Islet precursor cell (in vitro differentiated cells): Measurements from ENCODE around the gene PSMB2.
A peak's percentile ranks its signal among the peaks of the same experiment; 100 is the strongest.

Experiments
- DNase-seq: peaks from one replicate; pipeline ENCODE4 v3.0.0-alpha.2; 2018

PSMB2 gene

DNA sequence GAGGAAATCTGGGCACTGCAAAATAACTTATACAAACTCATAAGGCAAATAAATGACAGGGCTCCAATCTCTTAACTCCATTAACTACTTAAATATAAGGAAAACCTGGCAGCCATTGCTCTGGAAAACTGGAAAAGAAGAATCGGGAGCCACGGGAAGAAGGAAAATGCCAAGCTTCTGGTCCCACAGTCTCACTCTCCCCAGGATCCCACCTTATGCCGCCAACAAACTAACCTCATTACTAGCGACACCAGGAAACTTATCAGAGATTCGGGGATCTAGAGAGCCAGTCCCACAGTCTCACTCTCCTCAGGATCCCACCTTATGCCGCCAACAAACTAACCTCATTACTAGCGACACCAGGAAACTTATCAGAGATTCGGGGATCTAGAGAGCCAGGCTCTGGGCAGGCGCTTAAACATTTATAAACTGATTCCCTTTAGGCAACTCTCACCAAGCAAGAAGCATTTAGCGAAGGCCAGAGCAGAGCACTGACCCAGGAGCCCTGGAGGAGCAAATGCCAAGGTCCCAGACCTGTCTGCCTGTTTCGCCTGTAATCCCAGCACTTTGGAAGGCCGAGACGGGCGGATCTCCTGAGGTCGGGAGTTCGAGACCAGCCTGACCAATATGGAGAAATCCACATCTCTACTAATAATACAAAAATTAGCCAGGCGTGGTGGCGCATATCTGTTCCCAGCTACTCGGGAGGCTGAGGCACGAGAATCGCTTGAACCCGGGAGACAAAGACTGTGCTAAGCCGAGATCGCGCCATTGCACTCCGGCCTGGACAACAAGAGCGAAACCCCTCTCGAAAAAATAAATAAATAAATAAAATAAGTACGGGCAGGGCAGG is 720 bp downstream of the PSMB2 start:
- no peak for DNase-seq

DNA sequence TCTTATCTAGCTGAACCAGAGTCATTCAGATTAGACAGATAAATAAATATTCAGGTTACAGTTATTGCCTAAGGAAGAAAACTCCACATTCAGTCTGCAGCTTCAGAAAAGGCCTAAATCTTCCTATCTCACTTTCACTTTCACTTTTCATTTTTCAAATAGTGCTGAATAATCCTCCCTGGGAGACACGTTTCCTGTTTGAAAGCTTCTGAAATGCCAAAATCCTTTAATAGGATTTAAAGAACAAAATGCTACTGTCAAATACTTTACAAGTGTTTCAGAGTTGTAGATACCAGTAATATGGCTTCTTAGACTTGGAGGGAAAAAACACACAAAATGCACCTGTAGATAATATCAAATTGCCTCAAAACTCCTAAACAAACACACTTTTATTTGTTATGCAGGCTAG is 3.9 kb downstream of the PSMB2 start:
- no peak for DNase-seq

DNA sequence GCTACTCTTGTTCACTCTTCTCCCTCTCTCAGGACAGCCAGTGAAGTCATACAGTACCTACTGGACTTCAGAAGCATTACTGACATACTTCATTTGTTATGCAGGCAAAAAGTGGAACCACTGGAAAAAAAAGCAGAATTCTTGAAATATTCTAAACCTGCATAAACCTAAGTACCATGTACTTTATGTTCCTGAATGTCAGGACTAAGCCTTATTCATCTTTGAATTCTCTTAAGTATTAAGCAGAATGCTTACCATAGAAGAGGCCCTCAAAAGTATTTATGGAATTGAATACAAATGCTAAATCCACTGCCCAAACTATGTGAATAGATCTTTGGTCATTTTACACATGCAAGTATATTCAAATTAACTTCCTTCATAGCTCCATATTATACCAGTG is 7.8 kb downstream of the PSMB2 start:
- DNase-seq = no peak

DNA sequence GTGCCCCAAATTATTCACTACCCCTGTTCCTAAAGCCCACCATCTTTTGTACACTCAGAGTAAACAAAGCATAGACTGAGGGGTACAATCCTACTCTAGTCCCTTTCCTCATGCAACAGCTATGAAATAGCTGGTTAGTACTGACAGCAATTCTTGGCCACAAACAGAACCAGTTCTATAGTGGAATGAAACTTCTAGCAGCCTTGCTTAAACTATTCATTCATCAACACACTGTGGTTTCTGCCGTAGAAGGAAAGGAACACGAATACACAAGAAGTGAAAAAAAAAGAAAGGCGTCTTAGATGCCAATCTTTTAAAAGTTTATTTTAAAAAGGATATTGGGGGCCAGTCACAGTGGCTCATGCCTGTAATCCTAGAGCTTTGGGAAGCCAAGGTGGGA is 9.9 kb downstream of the PSMB2 start:
- no peak for DNase-seq

DNA sequence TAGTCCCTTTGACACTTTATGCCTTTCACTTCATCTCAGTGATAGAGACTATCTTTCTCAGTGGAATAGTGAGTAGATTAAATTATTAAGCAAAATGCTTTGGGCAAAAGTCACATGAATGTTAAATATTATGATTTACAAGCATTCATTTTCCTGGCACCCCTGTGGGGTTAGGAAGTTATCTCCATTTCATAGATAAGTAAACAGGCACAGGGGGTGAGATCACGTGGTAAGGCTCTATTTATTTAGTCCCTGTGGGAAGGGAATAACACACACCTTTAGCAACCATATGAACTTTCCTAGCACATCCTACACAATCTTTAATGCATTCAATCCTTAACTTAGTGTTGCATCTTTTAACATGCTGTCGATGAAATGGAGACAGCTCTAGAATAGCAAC is 12.3 kb downstream of the PSMB2 start:
- no peak for DNase-seq

DNA sequence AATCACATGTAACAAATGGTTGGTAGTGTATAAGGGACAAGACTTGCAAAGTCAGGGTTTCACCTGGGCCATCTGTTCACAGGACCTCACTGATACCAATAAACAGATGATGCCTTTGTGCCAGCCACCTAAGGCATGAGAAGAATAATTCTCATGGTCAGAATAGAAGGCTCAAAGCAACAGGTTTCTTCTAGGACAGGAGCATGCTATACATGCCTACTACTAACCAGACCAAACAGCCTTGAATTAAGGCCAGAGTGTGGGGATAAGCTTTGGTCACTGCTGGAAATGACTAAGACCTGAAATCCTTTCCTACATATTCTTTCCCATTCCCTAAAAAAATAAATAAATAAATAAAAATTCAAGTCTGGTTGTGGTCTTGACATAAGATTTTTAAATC is 17.5 kb downstream of the PSMB2 start:
- no peak for DNase-seq

DNA sequence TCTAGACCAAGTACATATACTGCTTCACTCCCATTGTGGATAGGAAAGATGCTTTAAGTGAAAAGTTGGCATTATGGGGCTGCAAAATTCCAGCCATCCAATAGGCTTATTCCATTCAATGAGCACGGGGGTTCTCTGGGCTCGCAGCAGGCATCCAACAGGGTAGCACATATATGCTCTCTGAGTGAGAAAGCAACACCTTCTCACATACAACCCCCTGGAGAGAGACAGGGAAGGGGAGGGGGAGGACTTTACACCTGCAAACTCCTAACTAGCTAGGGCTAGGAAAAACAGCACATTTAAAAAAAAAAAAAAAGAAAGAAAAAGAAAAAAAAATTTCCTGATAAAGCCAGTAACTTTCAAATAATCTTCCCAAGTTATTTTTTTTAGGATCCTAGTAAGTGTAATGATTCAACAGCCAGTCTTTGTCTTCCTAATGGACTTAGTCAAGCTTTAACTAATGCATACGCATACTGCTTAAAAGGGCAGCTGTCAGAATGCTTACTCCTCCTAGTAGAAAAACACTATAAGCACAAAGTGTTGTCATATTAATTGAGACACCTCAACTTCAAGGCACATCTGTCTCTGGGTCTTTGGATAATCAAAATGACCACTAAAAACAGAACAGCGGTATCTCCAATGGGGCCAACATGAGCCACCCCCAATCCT is 18.7 kb downstream of the PSMB2 start:
- DNase-seq = no peak

DNA sequence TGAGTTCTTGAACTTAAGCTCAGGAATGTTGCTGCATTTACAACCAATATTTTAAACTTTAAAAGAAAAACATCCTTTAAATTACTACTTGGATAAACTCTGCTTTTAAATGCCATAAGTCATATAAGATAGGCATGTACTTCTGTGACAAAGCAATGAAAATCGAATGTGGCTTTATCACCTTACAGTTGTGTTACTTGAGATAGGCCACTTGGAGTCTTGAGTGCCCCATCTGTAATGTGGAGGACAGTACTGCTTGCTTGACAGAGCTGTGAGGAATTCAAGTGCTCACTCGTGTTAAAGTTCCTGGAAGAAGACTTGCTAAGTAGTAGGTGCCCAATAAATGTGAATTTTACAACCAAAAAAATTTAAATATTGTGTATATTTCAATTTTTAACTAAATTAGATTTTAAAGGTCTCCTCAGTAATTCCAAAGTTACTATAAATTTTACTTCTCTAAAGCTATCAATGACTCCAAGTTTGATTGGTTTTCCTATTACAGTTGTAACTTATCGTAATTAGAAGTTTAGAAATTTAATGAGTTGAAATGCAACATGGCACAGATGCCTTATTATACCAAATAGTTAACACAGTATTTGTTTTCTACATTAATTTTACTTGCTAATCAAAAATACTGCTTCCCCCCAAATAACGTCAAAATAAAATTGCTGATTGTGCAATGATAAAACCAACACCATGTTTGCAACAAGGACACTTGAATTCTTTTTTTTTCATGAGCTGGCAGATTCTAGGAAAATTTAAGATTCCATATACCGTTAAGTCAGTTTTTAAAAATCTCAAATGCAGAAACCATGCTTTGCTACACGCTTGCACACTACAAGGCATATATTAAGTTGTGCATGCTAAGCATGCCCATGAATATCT is 21.8 kb downstream of the PSMB2 start:
- no peak for DNase-seq

DNA sequence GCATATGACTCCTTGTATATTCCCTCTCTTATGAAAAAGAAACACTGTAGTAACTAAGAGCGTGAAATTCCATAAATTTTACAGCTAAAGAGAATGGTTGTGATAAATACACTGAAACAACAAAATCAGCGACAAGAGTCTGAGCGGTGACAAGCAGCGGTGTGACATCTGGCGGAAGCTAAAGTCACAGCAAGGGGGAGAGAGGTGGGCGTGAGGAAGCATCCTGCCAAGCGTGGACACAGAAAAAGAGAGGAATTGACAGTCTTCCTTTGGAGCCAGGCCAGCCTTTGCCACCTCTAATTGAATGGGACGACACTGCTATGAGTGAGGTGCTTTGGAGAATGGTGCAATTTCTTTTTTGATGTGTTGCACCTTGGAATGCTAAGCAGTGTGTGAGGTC is 25.9 kb downstream of the PSMB2 start:
- no peak for DNase-seq

DNA sequence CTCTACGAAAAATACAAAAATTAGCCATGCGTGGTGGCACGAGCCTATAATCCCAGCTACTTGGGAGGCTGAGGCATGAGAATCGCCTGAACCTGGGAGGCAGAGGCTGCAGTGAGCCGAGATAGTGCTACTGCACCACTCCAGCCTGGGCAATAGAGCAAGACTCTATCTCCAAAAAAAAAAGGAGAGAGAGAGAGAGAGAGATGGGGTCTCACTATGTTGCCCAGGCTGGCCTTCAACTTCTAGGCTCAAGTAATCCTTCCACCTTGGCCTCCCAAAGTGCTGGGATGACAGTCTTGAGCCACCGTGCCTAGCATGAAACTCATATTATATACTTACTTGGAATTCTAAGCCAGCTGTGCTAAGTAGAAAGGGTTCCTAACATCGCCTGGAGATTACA is 29.7 kb downstream of the PSMB2 start:
- no peak for DNase-seq

DNA sequence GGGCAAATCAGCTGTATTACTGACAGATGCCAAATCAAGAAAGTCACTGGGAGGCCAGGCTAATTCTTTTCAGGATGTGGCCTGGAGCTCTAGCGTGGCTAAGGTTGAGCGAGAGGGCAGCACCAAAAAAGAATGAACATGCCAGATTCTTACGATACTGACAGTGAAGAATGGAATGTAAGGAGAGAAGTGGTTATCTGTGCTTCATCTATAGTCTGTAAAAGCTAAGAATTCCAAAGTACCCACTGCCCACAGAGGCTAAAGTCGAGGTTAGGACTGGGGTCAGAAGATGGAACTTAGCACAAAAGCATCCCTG is 35.5 kb downstream of the PSMB2 start:
- DNase-seq = peak; percentile 90

DNA sequence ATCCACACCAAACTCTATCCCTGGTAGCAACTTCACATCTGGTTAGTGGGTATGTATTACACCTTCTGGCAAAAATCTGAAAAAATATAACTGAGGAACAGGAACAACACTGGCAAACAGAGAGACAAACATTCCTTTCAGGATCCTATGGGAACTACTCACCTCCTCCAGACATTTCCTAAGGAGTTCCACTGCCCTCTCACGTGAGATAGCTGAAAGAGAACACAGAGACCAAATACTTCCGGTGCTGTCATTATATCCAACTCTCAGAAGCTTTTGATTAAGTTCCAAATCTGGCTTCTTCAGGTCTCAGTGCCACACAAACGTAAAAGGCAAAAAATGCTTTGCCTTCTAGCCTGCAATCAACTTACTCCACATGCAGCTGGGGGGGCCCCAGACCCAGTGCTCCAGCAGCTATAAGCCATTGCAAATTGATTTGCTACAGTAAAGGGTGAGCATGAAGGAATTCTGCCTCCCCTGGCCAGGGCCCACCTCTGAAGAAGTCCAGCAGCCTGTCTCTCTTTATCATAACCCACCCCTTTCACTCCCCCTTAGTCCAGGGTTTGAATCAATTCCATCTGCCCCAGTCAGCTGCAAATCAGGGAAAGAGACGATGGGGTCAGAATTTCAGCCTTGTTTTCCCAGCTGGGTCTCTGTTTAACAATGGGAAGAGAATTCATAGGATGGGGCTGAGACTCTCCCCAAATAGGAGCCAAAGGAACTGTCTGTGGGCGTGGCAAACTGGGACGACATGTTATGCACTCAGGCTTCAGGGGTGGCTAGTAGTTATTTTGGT is 36.1 kb downstream of the PSMB2 start:
- DNase-seq = no peak

DNA sequence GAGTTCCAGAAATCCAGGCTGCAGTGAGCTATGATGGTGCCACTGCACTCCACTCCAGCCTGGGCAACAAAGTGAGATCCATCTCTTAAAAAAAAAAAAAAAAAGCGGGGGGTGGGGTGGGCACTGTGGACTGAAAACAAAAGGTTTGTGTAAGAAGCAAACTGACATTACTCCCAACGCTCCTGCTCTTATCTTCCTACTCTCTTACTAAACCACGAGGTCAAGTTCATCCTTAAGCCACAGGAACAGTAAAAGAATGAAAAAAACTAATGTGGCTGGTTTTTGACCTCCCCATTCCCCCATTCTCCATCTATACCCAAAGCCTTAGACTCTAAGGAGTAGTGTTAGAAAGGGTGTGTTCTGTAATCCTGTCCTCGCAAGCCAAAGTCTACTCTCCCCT is 37.4 kb downstream of the PSMB2 start:
- DNase-seq = no peak

DNA sequence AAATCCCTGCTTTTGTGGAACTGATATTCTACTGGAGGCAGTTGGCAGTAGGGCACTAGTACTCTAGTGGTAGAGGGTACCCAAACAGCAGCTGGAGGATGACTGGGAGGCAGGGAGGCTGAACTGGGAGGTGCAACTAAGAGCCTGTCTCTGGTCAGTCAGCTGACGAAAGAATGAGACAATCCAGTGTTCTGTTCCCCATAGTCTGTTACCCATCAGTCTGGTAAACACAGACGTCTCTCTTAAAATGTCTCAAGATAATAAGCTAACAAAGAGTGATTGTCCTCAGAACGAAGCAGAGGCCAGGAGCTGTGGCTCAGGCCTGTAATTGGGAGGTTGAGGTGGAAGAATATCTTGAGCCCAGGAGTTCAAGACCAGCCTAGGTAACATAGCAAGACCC is 37.9 kb downstream of the PSMB2 start:
- peak; percentile 89 for DNase-seq

DNA sequence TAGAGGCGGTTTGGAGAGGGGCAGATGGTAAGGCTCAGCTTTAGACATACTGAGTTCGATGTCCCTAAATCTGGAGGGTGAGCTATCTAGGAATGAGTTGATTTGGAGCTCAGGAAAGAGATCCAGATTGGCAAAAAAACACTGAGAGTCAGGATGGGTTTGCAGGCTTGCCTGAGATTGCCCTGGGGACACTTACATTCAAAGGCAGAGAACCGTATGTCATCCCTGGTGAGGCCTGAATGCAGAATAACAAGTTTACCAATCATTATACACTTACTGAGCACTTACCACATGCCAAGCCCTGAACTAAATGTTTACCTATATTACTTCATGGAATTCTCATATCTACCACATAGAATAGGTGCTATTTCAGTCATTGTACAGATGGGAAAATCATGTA is 40.7 kb downstream of the PSMB2 start:
- DNase-seq = peak; percentile 72

DNA sequence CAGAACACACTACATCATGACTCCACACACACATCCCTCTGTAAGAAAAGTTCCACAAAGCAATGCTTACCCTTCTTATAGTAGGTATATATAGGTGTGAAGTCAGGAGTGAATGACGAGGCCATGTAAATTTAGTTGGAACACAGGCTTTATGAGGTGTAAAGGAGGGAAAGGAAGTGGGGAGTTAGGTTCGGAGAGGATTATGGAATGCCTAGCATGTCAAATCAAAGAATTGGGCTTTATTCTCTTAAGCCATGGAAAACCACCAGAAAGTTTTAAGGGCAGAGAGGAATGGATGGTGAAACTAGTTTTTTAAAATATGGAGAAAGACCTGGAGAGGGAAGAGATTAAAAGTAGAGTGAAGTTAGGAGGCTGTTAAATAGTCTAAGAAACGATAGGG is 41.9 kb downstream of the PSMB2 start:
- DNase-seq = no peak

DNA sequence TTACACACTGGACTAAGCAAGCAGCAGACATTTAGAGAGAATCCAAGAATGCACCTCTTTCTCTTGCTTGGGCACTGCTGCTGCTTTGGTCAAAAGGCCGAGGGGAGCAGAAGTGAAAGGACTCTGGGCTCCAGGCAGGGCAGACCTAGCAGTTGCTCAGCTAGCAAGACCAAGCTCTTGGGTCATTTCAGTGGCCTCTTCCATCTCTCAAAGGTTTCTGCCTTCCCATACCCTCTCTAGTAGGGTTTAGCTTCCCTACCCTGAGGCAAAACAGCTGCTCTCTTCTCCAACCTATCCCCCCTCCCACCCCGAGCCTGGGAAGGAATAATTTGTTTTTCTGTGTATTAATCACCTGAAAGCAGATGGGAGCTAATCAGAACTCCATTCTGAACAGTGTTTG is 42.4 kb downstream of the PSMB2 start:
- DNase-seq = peak; percentile 68

DNA sequence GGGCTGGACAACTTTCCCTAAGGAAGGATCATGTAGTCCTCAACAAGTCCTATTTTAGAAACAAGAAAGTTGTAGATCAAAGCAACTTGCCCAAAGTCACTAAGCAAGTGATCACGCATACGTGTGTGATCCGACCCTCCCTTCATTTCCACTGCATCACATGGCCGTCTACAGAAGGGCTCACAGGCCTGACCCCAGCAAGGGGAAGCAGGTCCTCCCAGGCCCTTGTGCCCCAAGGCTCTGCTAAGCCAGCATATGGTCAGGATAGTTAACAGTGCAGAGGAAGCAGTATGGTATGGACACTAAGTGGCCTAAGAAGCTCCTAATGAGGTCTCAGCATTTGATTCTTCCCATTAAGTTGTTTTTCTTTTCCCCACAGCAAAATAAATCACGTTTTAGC is 43.5 kb downstream of the PSMB2 start:
- DNase-seq = peak; percentile 67

DNA sequence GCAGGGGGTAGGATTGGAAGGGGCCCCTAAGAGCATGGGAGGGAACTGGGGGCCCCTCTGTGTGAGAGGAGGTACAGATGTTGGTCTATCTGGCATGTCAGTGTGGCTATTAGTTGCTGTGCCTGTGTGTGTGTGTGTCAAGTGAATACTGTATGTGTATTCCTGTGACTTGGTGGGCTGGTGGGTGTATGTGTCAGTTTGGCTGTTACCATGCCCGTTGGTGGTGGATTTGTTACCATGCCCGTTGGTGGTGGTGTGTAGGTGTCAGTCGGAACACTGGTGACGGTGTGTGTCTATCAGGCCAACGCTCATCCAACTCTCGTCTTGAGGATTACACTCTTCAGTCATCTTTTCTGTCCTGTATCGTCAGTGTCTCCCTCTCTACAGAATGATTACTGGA is 45.6 kb downstream of the PSMB2 start:
- DNase-seq = no peak

DNA sequence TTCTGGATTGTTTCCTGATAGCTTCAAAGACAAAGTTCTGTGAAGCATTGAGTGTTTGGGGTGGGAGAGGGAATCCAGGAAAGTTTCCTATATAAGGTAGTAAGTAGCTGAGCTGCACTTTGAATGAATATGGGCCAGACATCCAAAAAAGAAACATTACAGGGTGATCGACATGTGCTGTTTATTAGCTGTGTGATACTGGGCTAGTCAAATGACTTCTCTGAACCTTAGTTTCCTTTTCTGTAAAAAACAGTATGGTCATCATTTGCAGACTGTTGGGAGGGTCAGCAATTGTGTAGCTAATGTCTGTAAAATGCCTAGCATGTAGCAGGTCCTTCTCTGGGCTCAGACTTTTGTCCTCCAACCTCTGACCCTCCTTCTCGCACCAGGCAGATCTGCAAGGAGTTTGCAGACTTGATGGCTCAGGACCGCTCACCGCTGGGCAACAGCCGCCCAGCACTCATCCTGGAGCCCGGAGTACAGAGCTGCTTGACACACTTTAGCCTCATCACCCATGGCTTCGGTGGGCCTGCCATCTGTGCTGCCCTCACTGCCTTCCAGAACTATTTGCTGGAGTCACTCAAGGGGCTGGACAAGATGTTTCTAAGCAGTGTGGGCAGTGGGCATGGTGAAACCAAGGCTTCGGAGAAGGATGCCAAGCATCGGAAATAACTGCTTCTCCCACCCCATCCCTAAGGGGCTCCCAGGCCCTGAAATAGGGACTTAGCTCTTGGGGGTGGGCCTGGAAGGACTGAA is 47.1 kb downstream of the PSMB2 start:
- no peak for DNase-seq

DNA sequence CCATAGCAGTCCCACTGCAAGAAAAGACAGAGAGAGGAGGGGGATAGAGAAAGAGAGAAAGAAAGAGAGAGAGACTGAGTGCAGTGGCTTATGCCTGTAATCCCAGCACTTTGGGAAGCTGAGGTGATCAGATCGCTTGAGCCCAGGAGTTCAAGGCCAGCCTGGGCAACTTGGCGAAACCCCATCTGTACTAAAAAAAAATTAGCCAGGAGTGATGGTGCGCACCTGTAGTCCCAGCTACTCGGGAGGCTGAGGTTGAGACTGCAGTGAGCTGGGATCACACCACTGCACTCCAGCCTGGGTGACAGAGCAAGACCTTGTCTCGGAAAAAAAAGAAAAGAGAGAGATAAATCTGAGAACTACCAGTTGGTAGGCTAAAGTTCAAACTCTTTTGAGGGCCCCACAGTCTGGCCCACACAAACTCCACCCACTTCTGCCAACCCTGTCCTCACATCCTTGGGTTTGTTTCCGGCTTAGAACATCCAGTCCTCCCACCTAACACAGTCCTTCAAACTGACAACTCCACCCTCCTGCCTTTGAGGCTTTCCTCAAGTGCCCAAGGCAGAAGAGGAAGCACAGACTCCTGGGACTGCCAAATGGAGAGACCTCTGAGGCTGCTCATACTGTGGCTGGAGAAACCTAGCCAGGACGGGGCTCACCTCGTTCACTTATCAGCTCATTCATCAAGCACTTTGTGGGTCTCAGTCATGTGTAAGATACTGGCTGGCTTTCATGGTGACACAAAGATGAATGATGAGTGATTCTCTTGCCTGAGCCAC is 48.1 kb downstream of the PSMB2 start:
- DNase-seq = peak; percentile 63
